M059J (cell line): ENCODE data around the gene ABI1. TPM values are rescaled to one million over a fixed set of nuclear protein-coding genes. Genes with fewer than 3 reads are reported as not detected.
A peak's percentile ranks its signal among the peaks of the same experiment; 100 is the strongest.
"Not testable (repeated sequence)": the region's sequence is repeated elsewhere in the genome, so short reads cannot be mapped to it uniquely, and the experiment has no call there.

Experiments
- DNase-seq: peaks from one replicate; pipeline ENCODE4 v3.0.0-alpha.2; 2012; ENCODE audit warnings: low read depth
- total RNA-seq: library from RNA; depleted of rRNA; stranded (reverse); fragments of >200 nt; shearing (Covaris generic); gene quantifications from 2 replicates; pipeline ENCODE4 v1.2.3, GENCODE V29; 2014; rRNA removed

The ABI1 gene
- 31.3 and 32.0 TPM in 2 replicates for total RNA-seq

DNA sequence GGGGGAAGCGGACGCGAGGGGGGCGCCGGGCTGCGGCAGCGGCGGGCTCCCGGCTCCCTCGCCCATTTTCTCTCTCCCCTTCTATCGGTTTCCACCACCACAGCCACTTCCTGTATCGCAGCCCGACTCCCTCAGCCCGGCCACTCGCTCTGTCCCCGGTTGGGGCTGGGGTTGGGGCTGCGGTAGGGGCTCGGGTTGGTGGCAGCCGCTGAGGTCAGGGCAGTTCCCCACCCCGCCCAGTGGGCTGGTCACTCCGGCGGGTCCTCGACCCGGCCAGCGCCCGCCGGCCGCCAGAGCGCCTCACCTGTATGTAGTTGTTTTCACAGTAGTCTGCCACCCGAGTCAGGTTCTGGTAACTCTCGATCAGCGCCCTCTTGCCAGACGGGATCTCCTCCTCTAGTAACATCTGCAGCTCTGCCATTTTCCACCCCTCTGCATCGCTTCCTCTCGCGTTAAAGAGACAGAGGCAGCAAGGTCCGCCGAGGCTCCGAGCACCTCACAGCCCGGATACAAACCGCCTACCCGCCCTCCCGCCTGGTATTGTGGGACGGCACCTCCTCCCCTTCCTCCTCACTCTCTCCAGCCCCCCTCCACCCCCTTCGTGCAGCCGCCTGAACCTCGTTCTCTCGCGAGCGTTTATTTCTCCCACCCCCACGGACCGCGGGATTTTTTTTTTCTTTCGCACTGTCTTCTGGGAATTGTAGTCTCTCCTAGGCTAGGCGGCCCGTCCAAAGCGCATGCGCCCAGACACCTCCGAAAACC lies at the start of gene ABI1:
ABI1 (minus strand) TSS at position 516 of the 762 bp plus-strand sequence; CDS start at position 421, 95 bp downstream.
- DNase-seq = peak; percentile 91

DNA sequence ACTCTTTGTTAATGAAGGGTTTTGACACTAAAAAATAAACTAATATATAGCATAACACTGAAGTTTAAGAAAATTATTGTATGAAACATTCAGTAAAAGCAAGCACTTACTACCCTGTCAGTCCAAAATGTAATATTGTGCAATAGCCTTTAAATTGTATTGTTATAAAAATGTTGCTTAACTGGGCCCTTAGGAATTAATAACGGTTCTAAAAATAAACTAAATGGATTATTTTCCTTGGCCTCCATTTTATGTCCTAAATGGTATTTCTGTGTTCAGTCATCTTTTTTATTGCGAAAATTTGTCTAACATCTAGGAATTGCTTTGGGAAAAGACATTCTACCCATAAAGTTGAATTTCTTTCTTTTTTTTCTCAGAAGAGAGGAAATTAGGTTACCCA lies 49.0 kb upstream of the ABI1 start:
- no peak for DNase-seq

DNA sequence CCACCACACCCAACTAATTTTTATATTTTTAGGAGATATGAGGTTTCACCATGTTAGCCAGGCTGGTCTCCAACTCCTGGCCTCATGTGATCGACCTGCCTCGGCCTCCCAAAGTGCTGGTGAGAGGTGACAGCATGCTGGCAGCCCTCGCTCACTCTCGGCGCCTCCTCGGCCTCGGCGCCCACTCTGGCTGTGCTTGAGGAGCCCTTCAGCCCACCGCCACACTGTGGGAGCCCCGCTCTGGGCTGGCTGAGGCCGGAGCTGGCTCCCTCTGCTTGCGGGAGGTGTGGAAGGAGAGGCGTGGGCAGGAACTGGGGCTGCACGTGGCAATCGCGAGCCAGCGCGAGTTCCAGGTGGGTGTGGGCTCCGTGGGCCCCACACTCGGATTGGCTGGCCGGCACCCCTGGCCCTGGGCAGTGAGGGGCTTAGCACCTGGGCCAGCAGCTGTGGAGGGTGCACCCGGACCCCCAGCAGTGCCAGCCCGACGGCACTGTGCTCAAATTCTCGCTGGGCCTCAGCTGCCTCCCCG lies 44.6 kb upstream of the ABI1 start:
- DNase-seq = not testable (repeated sequence)

DNA sequence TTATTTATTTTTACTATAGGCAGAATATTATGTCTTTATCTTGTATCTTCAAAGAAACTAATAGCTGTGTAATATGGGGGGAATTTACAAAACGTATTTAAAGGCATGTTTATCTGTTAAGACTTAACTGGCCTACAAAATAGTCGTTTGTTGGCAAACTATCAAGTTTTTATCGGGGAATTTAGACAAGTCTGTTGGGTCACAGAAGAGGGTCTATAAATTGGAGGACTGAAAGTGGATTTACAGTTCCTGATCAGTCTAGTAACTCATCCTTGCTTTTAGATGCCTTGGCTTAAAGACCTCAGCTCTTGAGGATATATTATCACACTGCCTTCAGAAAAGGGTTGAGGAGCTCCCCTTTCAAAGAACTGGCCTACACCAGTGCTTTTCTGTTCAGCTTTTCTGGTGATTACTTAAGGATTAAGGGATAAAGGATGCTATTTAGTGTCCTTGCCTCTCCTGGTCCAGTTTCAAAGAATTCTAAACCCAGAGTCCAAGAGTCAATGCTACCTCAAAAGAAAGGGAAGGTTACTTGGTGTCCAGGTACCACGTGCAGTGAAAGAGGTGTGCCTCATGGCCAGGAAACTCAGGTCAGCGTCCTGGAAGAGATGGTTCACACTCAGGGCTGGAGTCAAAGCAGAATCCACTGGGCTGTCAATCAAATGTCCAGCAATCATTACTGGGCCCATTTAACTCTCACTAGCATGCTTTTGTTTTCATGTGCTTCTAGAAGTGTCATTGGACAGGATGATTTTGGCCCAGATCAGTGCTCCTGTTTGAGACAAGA lies 42.9 kb upstream of the ABI1 start:
- no peak for DNase-seq

DNA sequence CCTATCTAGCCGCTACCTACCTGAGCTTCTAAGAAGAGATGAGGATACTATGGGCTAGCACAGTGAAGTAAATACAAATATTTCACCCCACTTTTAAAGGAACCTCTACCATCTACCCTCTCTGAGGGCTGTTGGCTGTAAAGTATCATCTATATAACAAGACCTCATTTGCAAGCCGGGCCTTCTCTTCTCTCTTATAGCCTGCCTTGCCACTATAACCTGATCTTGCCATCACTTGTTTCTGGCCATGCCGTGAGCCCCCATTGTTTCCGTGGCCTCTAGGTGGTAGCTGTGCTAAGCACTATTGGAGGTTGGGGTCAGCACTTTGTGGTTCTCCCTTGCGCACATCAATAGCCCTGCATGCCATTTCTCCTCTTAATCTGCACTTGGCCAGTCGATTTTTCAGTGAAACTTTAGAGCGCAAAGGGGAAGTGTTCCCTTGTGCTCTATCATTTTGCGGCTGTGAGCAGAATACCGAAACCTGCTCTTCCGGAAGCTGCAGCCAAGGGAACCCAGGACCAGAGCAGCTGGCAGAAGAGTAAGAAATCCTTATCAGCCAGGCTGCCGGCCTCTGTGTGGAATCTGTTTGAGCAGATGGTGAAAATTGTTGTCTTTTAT lies 31.7 kb upstream of the ABI1 start:
- DNase-seq = not testable (repeated sequence)

DNA sequence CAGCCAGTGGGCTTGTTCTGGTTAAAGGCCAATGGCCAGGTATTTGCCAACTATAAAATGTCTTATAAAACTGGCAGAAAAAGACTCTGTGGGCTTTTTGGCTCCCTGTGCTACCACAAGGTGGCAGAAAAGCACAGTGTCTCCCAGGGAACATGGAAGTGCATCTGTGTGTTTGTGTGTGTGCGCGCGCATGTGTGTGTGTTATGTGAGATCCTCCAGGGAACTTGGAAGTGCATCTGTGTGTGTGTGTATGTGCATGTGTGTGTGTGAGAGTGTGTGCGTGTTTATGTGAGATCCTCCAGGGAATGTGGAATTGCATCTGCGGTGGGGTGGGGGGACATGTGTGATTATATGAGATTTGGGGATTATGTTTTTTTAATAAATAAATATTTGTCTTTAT lies 30.2 kb upstream of the ABI1 start:
- peak; percentile 42 for DNase-seq

DNA sequence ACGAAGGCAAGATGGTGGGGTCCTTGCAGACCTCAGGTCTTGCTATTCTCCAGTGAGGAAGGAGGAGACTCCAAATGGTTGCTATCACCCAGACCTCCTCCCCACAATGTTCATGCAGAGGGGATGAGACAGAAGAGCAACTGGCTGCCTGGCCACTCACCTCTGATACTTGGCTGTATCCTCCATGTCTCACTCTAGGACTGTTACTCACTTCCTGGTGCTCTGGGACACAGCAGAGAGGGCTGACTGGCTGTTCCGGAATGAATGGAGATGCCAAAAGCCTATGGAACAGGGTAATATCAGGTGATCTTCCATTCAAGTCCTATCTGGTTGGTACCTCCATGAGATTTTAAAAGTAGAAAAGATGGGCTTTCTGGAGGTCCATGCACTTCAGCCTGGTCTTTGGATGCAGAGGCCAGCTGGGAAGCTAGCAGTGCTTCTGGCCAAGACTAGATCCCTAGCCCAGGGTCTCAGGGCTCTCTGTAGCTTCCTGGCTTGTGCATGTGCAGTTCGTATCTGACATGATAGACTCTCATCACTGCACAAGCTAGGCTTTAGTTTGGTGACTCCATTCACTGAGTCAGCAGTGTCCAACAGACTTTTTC lies 27.0 kb upstream of the ABI1 start:
- DNase-seq = peak; percentile 20

DNA sequence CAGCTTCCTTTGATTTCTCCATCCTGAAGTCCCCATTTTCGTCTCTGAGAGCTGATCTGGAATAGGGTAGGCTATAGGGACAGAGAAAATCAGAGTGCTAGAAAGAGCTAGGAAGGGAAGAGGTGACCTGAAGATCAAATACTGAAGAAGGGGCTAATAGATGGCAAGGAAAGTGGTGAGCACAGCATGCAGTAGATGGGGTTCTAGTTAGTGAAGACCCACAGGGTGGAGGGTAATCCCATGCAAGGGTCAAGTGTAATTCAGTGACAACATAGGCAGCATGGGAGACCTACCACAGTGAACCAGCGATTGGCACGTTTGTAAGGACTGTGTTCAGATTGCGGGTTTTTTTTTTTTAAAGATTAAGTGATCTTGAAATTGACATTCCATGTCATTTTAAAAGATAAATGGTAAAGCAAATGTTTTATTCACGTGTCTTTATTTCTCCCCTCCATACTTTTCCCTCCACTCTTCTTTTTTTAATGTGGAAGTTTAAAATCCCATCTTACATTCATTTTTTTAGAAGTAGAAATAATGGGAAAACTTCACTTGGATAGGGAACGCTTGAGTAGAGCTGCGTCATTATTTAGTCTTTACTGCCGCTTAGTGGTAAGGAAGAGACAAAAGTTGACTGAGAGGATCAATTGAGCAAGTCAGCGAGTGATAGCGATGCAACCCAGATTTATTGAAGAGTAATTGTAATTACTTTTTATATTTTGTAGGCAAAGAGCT lies 21.0 kb upstream of the ABI1 start:
- DNase-seq = peak; percentile 54

DNA sequence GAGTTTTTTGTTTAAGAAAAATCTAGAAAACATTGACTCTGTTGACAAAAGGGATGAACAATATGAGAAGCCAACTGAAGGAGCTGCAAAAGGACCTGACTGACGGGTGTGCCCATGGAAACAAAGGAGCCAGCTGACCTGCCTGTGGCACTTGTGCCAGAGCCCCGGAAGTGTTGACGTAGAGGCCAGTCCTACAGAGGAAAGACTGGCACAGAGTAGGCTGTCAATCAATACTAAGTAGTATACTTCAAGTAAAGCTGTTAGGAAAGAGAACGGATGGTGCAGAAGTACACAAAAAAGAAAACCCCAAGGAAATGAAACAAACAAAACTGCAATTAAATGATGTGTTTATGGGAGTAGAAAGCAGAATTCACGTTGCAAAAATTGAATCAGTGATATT lies 19.0 kb upstream of the ABI1 start:
- no peak for DNase-seq

DNA sequence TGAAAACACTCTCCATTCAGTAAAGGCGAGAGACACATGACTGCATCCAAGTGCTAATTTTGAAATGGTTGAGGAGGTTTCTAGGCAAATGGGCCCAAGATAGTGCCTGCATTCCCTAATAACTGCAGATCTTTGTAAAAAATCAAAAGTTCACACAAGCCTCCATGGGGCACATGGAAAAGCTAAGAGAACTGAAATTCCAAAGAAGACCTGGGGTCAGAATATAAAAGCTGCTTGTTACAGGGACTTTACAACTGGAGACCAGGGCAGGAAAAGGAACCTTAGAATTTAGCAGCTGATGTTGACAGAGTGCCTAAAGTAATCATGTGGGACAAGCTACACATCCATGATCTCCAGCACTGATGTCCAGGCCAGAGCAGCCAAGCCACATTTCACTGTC lies 10.0 kb upstream of the ABI1 start:
- DNase-seq = no peak

DNA sequence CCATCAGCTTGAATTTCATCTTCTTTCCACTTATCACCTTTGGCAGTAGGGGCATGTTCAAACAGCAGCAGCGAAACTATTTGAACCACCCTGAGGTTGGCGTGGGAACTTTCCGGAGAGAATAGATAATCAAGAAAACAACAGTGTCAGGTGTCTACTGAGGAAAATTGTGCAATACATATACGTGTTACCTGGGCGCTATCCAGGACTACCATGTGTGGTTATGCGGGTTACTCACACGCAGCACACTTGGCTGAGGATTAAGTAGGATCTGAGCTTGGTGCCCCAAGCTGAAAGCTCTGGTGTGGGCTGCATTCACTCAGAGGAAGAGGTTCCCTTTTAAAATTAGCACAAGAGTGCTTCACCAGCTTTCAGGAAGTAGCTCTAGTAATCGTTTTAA lies 8.8 kb upstream of the ABI1 start:
- no peak for DNase-seq

DNA sequence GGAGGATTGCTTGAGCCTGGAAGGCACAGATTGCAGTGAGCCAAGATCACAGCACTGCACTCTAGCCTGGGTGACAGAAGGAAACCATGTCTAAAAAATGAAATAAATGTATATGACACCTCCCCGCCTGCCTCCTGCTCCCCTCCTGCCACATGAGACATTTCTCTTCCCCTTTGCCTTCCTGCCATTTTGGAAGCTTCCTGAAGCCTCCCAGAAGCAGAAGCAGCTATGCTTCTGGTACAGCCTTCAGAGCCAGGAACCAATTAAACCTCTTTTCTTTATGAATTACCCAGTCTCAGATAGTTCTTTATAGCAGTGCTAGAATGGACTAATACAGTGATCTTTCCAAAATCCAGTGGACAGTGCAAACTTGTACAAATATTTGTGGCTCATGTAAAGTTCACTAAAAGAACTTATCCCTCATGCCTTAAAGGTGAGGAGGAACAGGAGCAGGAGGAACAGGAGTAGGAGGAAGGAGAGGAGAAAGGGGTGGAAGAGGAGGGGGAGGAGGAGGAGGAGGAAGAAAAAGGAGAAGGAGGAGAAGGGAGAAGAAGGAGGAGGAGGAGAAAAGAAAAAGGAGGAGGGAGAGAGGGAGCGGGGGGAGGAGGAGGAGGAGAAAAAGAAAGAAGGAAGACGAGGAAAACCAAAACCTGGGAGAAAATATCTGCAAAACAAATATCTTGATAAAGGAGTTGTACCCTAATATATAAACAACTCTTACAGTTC lies 2.8 kb upstream of the ABI1 start:
- no peak for DNase-seq

DNA sequence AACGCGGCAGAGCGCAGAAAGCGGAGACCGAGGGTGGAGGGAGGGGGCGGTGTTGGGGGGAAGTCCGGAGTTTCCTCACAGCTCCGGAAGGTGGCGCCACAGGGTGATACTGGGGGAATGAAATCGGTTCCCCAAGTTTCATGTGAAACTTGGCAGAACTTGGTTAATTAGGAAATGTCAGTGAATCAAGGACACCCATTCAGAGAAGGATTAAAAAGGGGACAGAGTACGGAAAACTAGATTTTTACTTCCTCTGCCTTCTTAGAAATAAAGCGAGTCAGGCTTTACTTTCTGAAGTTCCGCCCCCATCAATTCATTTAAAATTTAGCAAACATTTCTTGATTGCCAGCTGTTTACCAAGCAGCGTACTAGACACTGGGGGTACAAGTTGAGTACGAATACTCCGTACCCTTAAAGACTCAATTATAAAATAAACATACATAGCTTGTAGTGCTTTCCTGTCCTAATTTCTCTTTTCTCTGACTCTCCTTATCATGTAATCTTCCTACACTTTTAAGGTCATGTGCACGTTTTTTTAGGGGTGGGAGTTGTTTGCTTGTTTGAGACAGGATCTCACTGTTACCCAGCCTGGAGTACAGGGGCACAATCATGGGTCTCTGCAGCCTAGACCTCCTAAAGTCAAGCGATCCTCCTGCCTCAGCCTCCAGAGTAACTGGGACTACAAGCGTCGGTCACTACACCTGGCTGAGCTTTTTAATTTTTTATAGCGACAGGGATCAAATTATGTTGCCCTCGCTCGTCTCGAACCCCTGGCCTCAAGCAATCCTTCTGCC lies 644 bp upstream of the ABI1 start:
- no peak for DNase-seq

DNA sequence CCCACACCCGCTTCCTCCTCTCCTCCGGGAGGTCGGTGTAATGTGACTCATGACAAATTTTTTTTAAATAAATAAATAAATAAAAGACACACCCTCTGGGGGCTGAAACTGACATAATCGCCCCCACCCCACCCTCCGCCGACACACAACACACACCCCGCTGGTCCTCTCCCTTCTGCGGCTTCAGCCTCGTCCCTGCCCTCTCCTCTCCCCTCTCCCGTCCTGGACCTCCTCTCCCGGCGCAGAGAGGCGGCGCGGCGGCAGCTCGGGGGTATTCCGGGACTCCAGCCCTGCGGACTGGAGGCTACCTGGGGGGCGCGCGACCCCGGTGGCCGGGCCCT lies 686 bp downstream of the ABI1 start:
- DNase-seq = peak; percentile 71

DNA sequence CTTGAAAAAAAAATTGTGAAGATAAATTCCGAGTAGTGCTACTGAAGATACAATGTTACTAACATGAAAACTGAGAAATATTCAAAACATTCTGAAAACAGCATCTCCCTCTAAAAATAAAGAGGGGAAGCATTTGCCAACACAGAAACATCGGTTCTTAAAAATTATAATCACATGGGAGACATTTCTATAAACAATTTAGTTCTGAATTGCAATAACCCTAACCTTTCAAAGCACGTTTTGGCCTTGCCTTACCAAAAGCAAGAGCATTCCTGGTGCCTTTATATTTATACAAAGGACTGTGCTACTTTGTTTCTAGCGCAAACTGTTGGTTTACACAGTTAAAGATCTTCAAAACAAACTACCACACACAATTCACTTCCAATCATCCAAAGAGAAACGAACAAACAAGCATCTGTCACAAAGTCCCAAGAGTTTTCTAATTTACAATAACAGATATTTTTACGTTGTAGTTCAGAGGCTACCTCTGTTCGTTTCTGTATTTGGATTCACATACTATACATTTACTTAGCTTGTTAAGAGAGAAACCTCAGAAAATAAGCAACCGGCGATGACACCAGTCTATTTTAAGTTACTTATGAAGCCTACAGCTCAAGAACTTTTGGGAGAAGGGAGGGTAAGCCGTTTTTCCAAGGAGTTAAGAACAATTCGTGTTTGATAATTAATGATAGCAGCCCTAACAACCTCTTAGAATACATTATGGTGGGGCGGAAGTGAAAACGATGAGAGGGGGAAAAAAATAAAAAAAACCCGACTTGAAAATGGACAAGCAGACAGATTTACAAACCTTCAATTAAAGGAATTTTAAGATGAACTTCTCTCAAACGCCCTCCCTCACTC lies 1.3 kb downstream of the ABI1 start:
- DNase-seq = no peak

DNA sequence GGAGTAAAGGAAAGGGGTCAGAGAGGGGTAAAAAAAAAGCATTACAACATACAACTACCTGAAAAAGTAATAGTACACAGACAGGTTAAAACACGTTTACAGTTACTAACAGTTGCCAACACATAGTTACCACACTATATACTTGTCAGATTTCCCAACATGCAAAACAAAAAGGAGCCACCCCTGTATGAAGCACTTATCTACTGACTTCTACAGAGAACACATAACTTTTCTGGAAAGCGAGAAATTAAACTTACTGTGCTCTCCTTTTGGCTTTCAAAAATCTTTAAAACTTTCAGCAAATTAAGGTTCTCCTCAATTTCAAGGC lies 2.1 kb downstream of the ABI1 start:
- no peak for DNase-seq

DNA sequence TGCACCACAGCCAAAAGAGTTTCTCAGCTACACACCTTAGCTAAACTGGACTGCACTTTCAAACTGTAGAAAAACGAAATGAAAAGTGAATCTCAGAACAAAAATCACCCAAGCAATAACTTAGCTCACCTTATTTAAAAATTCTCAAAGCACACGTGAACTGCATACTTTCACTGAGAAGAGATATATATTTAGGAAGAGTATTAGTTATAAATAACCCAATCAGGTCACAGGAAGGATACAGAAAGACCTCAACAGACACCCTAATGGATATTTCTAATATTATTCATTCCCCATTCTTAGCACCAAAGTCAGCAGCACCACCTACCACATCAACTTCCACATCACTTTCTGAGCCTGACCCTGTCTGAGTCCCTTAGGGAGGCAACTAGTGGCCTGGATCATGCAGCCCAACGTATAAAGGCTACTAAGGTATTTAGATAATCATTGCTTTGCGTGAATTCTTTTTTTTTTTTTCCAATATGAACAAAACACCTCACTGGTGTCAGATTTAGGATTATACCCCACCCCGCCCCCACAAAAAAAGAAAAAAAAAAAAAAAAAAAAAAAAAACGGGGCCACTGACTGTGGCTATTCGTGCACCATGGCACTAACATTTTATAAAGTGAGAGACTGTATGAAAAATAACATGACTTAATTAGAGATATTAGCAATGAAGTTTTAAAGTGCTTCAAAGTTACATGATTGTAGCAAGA lies 2.6 kb downstream of the ABI1 start:
- no peak for DNase-seq

DNA sequence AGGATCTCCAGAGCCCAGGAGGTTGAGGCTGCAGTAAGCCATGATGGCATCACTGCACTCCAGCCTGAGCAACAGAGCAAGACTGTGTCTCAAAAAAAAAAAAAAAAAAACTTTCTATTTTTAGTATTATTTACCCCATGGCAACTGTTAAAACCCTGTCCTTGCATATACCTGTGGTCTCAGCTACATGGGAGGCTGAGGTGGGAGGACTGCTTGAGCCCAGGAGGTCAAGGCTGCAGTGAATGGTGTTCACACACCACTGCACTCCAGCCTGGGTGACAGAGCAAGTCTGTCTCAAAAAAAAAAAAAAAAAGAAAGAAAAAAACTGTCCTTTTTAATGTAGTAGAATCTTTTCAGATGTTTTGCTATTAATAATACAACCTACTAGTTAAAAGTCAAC lies 3.2 kb downstream of the ABI1 start:
- not testable (repeated sequence) for DNase-seq
